Hematopoietic multipotent progenitor cell treated with erythropoietin and hydrocortisone succinate and interleukin-3 and kit ligand, for 6 days (in vitro differentiated cells): ENCODE data around the gene GDF15.
"Not testable (repeated sequence)": the region's sequence is repeated elsewhere in the genome, so short reads cannot be mapped to it uniquely, and the experiment has no call there.

ENCODE experiments used
- DNase-seq: peaks from one replicate; pipeline ENCODE4 v3.0.0-alpha.2; 2015

The GDF15 gene

GRCh38 chr19:18364277-18364825 is 21.6 kb upstream of the GDF15 start:
- not testable (repeated sequence) for DNase-seq

GRCh38 chr19:18364826-18365528 is 21.0 kb upstream of the GDF15 start:
- peak; percentile 92 for DNase-seq

DNA sequence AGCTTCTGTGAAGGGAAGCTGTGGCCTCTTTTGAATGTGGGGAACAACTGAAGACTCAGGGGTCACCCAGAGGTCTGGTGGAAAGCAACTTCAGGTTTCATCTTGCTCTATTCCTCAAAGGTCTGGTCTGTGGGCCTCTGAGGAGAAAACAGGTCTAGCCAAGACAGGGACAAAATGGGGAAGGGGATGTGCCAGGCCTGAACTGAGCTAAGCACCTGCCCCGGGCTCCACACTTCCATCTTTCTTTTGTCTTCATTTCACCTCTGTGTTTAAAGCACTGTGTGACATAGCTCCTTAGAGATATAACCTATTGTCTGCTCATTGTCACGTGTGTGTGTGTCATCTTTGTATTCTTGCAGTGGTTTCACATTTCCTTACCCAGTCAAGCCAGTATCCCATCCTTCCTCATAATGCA is 19.9 kb upstream of the GDF15 start:
- no peak for DNase-seq

GRCh38 chr19:18368504-18369222 is 17.3 kb upstream of the GDF15 start:
- DNase-seq = no peak

DNA sequence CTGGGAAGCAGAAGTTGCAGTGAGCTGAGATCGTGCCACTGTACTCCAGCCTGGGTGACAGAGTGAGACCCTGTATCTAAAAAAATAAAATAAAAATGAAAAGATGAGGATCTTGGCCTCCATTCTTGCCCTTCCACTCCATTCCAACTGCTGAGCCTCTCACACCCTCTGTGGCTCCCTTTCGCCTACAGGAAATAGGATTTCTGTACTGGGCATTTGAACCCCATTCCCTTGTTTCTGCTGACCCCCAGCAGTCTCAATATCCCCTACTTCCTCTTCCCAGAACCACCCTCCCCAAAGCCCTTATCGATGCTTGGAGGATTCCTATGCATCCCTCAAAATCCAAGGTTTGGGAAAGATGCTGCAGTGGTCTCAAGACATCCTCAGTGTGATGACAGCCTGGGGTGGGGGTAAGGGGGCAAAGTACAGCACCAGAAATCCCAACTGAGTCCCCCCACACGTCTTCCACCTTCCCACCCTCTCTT is 12.5 kb upstream of the GDF15 start:
- no peak for DNase-seq

DNA sequence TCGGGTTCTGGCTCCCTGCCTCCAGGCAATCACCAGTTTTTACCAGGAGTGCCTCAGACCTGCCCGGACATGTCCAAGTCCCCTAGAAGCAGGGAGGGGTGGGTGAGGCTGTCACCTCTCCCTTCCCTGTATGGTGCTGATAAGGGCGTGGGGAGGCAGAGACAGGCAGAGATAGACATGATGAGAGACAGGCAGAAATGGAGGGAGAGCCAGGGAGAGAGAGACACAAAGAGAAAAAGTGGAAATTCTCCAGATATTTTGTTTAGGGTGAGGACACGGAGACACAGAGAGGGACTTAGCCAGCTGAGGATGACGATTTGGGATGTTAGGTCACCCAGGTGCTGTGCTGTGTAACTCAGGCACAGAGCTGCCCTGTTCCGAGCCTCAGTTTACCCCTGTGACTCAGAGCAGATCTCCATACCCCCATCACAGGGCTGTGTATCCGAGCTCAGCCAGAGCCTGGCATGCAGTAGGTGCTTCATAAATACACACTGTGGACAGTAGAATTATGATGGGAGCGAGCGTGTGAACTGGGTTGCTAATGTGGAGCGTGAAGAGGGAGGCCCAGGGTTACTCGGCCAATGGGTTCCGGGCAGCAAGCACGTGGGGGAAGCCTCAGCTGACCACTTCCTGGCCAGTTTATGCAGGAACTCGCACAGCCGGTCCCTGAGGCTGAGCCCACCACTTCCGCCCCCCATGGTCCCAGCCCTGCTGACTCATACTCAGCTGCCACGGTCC is 11.9 kb upstream of the GDF15 start:
- DNase-seq = peak; percentile 98

- DNase-seq = no peak
Observed at GRCh38 chr19:18377026-18377425, 8.9 kb upstream of the GDF15 start.

DNA sequence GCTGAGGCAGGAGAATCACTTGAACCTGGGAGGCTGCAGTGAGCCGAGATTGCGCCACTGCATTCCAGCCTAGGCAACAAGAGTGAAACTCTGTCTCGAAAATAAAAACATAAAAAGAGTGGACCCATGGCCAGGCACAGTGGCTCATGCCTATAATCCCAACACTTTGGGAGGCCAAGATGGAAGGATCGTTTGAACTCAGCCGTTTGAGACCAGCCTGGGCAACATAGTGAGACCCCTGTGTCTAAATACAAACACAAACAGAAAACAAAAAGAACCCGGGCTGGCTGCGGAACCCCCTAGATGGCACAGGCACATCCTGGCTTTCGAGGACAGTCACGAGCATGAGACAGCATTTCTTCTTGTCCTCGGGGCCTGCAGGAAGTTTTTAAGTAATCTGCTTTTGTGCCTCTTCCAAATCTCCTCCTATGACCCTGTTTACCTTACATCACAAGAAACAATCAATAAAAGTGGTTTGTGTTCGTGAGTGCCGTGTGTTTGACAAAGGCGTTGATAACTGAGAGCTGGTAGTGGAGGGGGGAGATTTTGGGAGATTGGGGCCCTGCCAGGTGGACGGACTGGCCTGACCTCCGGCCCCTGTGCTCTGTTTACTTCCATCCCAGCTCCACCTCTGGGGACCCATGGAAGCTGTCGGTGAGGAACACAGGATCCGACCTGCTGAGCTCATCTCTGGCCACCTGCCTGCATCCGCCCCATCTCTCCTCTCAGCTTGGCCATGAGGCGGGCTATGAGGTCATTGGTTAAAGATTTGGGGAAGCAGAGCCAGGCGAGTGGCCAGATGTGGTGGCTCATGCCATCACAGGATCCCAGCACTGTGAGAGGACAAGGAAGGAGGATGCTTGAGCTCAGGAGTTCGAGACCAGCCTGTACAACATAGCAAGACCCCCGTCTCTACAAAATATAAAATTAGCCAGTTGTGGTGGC is 5.9 kb upstream of the GDF15 start:
- DNase-seq = peak; percentile 72

DNA sequence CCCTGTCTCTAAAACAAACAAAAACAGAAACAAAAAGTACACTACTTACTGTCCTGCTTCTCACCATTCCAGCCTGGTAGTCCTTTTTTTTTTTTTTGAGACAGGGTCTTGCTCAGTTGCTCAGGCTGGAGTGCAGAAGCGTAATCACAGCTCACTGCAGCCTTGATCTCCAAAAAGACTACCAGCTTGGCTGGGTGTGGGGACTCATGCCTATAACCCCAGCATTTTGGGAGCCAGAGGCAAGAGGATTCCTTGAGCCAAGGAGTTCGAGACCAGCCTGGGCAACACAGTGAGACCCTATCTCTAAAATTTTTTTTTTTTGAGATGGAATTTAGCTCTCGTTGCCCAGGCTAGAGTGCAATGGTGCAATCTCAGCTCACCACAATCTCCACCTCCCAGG is 5.1 kb upstream of the GDF15 start:
- no peak for DNase-seq

- DNase-seq = not testable (repeated sequence)
Observed at GRCh38 chr19:18383622-18384021, 2.3 kb upstream of the GDF15 start.

- DNase-seq = no peak
Observed at GRCh38 chr19:18384775-18385174, 1.2 kb upstream of the GDF15 start.

DNA sequence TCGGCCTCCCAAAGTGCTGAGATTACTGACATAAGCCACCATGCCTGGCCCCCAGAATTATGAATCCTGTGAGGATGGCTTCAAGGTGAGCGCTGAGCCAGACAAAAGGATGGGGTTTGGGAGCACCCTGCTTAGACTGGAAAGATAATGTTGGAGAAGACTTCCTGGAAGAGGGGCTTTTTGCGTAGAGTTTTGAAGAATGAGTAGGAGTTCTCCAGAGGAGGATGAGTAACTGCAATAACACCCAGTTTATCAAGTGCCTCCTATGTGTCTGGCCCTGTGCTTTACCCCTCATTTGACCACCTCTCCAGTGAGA is 641 bp upstream of the GDF15 start:
- no peak for DNase-seq

DNA sequence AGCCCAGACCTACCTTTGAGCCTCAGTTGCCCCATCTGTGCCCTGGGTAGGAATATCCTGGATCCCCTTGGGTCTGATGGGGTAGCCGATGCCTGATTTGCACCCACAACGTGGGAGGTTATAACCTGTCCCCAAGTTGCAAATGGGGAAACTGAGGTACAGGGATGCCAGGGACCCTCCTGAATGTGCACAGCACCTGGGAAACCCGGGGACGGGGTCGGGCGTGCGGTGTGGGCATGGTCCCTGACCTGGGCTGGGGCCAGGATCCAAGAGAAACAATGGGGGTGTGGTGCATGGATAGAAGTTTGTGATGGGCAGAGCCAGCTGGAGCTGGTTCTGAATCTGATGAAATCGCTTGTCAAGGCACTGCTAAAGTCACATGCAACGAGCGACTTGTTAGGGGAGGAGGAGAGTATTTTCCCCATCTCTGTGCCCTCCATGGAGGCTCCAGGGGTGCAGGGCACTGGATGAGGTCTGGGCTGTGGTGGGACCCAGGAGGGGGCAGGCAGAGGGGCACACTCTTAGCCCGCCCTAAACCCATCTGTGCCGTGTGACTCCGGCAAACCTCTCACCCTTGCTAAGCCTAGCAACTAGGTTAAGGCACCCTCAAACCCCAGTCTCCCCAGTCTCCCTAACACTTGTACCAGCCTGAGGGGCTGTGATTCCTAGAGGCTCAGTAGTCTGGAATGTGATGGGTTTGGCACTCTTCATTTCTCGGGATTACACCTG is 749 bp downstream of the GDF15 start:
- peak; percentile 45 for DNase-seq

DNA sequence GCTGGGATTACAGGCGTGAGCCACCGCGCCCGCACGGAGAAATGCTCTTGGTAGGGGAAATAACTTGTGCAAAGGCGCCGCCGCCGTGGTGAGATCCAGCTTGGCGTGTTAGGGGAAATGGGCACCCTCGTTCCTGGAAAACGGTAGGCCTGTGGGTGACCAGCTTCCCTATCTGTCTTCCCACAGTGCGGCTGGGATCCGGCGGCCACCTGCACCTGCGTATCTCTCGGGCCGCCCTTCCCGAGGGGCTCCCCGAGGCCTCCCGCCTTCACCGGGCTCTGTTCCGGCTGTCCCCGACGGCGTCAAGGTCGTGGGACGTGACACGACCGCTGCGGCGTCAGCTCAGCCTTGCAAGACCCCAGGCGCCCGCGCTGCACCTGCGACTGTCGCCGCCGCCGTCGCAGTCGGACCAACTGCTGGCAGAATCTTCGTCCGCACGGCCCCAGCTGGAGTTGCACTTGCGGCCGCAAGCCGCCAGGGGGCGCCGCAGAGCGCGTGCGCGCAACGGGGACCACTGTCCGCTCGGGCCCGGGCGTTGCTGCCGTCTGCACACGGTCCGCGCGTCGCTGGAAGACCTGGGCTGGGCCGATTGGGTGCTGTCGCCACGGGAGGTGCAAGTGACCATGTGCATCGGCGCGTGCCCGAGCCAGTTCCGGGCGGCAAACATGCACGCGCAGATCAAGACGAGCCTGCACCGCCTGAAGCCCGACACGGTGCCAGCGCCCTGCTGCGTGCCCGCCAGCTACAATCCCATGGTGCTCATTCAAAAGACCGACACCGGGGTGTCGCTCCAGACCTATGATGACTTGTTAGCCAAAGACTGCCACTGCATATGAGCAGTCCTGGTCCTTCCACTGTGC is 2.4 kb downstream of the GDF15 start:
- DNase-seq = peak; percentile 94

- no peak for DNase-seq
Observed at GRCh38 chr19:18388960-18389725, 3.2 kb downstream of the GDF15 start.

DNA sequence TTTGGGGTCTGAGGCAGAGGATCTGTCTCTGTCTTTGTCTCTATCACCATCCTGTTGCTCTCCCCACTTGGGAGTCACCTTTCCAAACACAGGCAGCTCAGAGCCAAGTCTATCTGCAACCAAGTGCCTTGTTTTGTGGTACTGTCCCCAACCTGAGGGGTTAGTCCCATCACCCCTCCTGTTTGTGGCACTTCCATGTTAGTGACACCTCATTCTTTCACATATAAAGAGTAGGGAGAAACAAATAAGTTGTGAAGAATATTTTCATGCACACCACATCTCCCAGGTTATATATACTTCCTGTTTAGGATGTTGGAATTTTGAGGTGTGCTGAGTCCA is 3.7 kb downstream of the GDF15 start:
- DNase-seq = no peak

- DNase-seq = no peak
Observed at GRCh38 chr19:18390065-18390907, 4.3 kb downstream of the GDF15 start.

DNA sequence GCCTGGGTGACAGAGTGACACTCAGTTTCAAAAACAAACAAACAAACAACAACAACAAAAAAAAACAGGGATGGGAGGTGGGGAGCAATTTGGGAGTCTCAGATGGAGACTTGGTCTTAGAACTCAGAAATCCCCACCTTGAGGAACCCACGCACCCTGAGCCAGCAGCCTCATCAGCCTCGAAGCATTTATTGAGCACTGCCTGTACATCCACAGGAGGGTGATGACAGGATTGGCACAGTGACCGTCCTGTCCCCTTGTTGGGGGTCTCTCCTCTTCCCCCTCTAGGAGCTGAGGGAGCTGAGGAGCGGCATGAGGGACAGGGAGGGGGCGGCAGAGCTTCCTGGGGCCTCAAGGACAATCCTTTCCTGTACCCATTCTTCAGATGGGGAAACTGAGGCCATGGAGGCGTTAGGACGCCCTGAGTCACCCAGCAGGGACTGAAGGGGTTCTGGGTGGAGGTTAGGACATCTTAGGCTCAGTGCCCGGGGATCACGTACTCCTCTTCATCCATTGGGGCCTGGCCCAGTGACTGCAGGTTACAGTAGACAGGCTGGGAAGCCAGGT is 5.6 kb downstream of the GDF15 start:
- no peak for DNase-seq

DNA sequence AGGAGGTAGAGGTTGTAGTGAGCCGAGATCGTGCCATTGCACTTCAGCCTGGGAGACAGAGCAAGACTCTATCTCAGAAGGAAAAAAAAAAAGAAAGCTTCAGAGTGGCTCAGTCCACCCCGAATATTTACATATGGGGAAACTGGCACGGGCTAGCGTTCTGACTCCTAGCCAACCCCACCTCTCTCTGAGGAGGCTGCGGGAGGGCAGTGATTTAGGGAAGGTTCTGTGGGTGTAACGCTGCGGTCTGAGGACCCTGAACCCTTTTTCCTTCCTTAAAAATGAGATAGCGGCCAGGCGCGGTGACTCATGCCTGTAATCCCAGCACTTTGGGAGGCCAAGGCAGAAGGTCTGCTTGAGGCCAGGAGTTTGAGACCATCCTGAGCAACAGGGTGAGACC is 6.5 kb downstream of the GDF15 start:
- DNase-seq = peak; percentile 78
